Duodenal mucosa (tissue), 2 donors: ENCODE data around the gene RASSF1.
A peak's percentile ranks its signal among the peaks of the same experiment; 100 is the strongest.

Source experiments
- H3K27ac ChIP-seq: one replicate; pipeline ENCODE4 v1.7.0; 2013; ENCODE audit warnings: low read depth, low read length
- H3K27me3 ChIP-seq, 2 donors: one replicate each; pipeline ENCODE4 v1.7.0; 2013; ENCODE audit warnings: low read length in 2 of 2, control low read depth in 1 of 2; ENCODE audit not compliant: insufficient read depth in 2 of 2, control insufficient read depth in 1 of 2
- H3K36me3 ChIP-seq, 2 donors: one replicate each; pipeline ENCODE4 v1.7.0; 2013; ENCODE audit warnings: low read length in 2 of 2, control low read depth in 1 of 2; ENCODE audit not compliant: insufficient read depth in 2 of 2, control insufficient read depth in 1 of 2
- H3K4me1 ChIP-seq, 2 donors: one replicate each; pipeline ENCODE4 v1.7.0; 2013; ENCODE audit warnings: low read length in 2 of 2, control low read depth in 1 of 2; ENCODE audit not compliant: insufficient read depth in 2 of 2, control insufficient read depth in 1 of 2
- H3K4me3 ChIP-seq, 2 donors: one replicate each; pipeline ENCODE4 v1.7.0; 2013; ENCODE audit warnings: low read length in 2 of 2, low read depth in 1 of 2
- H3K9ac ChIP-seq, 2 donors: one replicate each; pipeline ENCODE4 v1.7.0; 2013; ENCODE audit warnings: low read length in 2 of 2, low read depth in 1 of 2
- H3K9me3 ChIP-seq, 2 donors: one replicate each; pipeline ENCODE4 v1.7.0; 2013; ENCODE audit warnings: low read length in 2 of 2, control low read depth in 1 of 2; ENCODE audit not compliant: control insufficient read depth in 1 of 2

The RASSF1 gene

GRCh38 chr3:50340448-50341329 is at the start of gene RASSF1:
TSS of gene RASSF1 (minus strand) at chr3:50340836. CDS start at chr3:50340805, 31 bp downstream.
- Histone ChIP-seq H3K4me1 (peaks cover 33 to 52% of the 10 kb centered on the region in 2 donors), H3K27ac (peak within 1 kb of the TSS; percentile 75), H3K9ac (peak within 1 kb of the TSS; percentile 69 to 77), H3K27me3 (no peaks in the 10 kb centered on the region), H3K9me3 (no peaks in the 10 kb centered on the region), H3K4me3 (peak within 1 kb of the TSS; percentile 66 to 78), H3K36me3 (no peaks in the 10 kb centered on the region)

- H3K27ac ChIP-seq = no peak overlapping the region
- peaks cover 17 to 21% of the 10 kb centered on the region in 2 donors for H3K4me1 ChIP-seq
- no peaks in the 10 kb centered on the region for H3K36me3 ChIP-seq
- no peak overlapping the region for H3K4me3 ChIP-seq
- H3K9ac ChIP-seq = no peak overlapping the region
- H3K9me3 ChIP-seq = no peaks in the 10 kb centered on the region
- H3K27me3 ChIP-seq = no peaks in the 10 kb centered on the region
Observed at GRCh38 chr3:50389414-50389767, 48.8 kb upstream of the RASSF1 start.

GRCh38 chr3:50388720-50389413 is 48.2 kb upstream of the RASSF1 start:
- Histone ChIP-seq H3K9ac (no peak overlapping the region), H3K4me1 (peaks cover 17 to 21% of the 10 kb centered on the region in 2 donors), H3K4me3 (no peak overlapping the region), H3K9me3 (no peaks in the 10 kb centered on the region), H3K36me3 (no peaks in the 10 kb centered on the region), H3K27ac (no peak overlapping the region), H3K27me3 (no peaks in the 10 kb centered on the region)

GRCh38 chr3:50388016-50388719 is 47.5 kb upstream of the RASSF1 start:
- Histone ChIP-seq H3K9ac (no peak overlapping the region), H3K4me1 (peaks cover 17 to 21% of the 10 kb centered on the region in 2 donors), H3K4me3 (no peak overlapping the region), H3K36me3 (no peaks in the 10 kb centered on the region), H3K27ac (no peak overlapping the region), H3K27me3 (no peaks in the 10 kb centered on the region), H3K9me3 (no peaks in the 10 kb centered on the region)

GRCh38 chr3:50385754-50386153 is 45.1 kb upstream of the RASSF1 start:
- H3K9me3 ChIP-seq = no peaks in the 10 kb centered on the region
- no peak overlapping the region for H3K9ac ChIP-seq
- no peak overlapping the region for H3K27ac ChIP-seq
- peaks cover 6 to 8% of the 10 kb centered on the region in 2 donors for H3K4me1 ChIP-seq
- H3K4me3 ChIP-seq = no peak overlapping the region
- H3K36me3 ChIP-seq = no peaks in the 10 kb centered on the region
- no peaks in the 10 kb centered on the region for H3K27me3 ChIP-seq

- no peaks in the 10 kb centered on the region for H3K4me1 ChIP-seq
- H3K36me3 ChIP-seq = no peaks in the 10 kb centered on the region
- no peak overlapping the region for H3K4me3 ChIP-seq
- H3K27me3 ChIP-seq = no peaks in the 10 kb centered on the region
- H3K9ac ChIP-seq = no peak overlapping the region
- no peaks in the 10 kb centered on the region for H3K9me3 ChIP-seq
- H3K27ac ChIP-seq = no peak overlapping the region
Observed at GRCh38 chr3:50383750-50384149, 43.1 kb upstream of the RASSF1 start.

GRCh38 chr3:50382722-50383121 is 42.1 kb upstream of the RASSF1 start:
- no peak overlapping the region for H3K4me3 ChIP-seq
- H3K9me3 ChIP-seq = no peaks in the 10 kb centered on the region
- no peak overlapping the region for H3K9ac ChIP-seq
- no peaks in the 10 kb centered on the region for H3K4me1 ChIP-seq
- no peaks in the 10 kb centered on the region for H3K27me3 ChIP-seq
- no peak overlapping the region for H3K27ac ChIP-seq
- no peaks in the 10 kb centered on the region for H3K36me3 ChIP-seq

- Histone ChIP-seq H3K27ac (no peak overlapping the region), H3K4me3 (no peak overlapping the region), H3K27me3 (no peaks in the 10 kb centered on the region), H3K9ac (no peak overlapping the region), H3K36me3 (no peaks in the 10 kb centered on the region), H3K9me3 (no peaks in the 10 kb centered on the region), H3K4me1 (no peaks in the 10 kb centered on the region)
Observed at GRCh38 chr3:50381383-50381782, 40.7 kb upstream of the RASSF1 start.

GRCh38 chr3:50380405-50381085 is 39.9 kb upstream of the RASSF1 start:
- H3K9me3 ChIP-seq = no peaks in the 10 kb centered on the region
- H3K36me3 ChIP-seq = no peaks in the 10 kb centered on the region
- no peaks in the 10 kb centered on the region for H3K27me3 ChIP-seq
- H3K27ac ChIP-seq = no peak overlapping the region
- H3K9ac ChIP-seq = no peak overlapping the region
- no peak overlapping the region for H3K4me3 ChIP-seq
- H3K4me1 ChIP-seq = no peaks in the 10 kb centered on the region
